Smooth muscle cell (in vitro differentiated cells): ENCODE results near the gene SRY. TPM values are rescaled to one million over a fixed set of nuclear protein-coding genes. Genes with fewer than 3 reads are reported as not detected.

ENCODE experiments used
- DNase-seq: peaks from one replicate; lab custom pipeline; 2025; ENCODE audit not compliant: unreplicated experiment; lab: John Stamatoyannopoulos, UW
- H2AFZ ChIP-seq: fragments of 200-600 bp; sonication (generic); 2 replicates; pipeline ENCODE4 v1.6.0; 2016; ENCODE audit warnings: antibody characterized with exemption, low read depth, mild to moderate bottlenecking
- H3F3A ChIP-seq: fragments of 200-600 bp; sonication (generic); 2 replicates; pipeline ENCODE4 v1.6.0; 2017; ENCODE audit warnings: antibody characterized with exemption, low read depth
- H3K27ac ChIP-seq: fragments of 200-600 bp; sonication (generic); 2 replicates; pipeline ENCODE4 v1.5.1; 2016; ENCODE audit warnings: low read depth, mild to moderate bottlenecking
- H3K27me3 ChIP-seq: fragments of 200-600 bp; sonication (generic); 2 replicates; pipeline ENCODE4 v1.6.1; 2016; ENCODE audit warnings: low read depth, mild to moderate bottlenecking
- H3K36me3 ChIP-seq: fragments of 200-600 bp; sonication (generic); 2 replicates; pipeline ENCODE4 v1.5.1; 2016; ENCODE audit warnings: low read depth
- H3K4me1 ChIP-seq: fragments of 200-600 bp; sonication (generic); 2 replicates; pipeline ENCODE4 v1.5.1; 2016; ENCODE audit warnings: low read depth
- H3K4me2 ChIP-seq: fragments of 200-600 bp; sonication (generic); 2 replicates; pipeline ENCODE4 v1.6.0; 2016; ENCODE audit warnings: mild to moderate bottlenecking
- H3K4me3 ChIP-seq: fragments of 200-600 bp; sonication (generic); 2 replicates; pipeline ENCODE4 v1.5.1; 2016; ENCODE audit warnings: mild to moderate bottlenecking
- H3K79me2 ChIP-seq: fragments of 200-600 bp; sonication (generic); 2 replicates; pipeline ENCODE4 v1.6.0; 2016; ENCODE audit warnings: low read depth, mild to moderate bottlenecking
- H3K9ac ChIP-seq: fragments of 200-600 bp; sonication (generic); 2 replicates; pipeline ENCODE4 v1.6.0; 2016; ENCODE audit warnings: low read depth
- H3K9me3 ChIP-seq: fragments of 200-600 bp; sonication (generic); replicated peaks from 2 replicates; pipeline ENCODE4 v1.5.1; 2016; ENCODE audit warnings: low read depth
- H4K20me1 ChIP-seq: fragments of 200-600 bp; sonication (generic); 2 replicates; pipeline ENCODE4 v1.6.0; 2016; ENCODE audit warnings: low read depth
- WGBS: methylation state at CpG from one replicate; pipeline ENCODE4 v1.1.7; 2016; ENCODE audit warnings: low lambda C conversion rate; 5-methylcytosine and 5-hydroxymethylcytosine counted together
- polyA plus RNA-seq: library from polyadenylated mRNA; unstranded; fragments of >200 nt; fragmentation: Nextera tagmentation; extraction: Ambion mirVana; gene quantifications from 2 replicates; pipeline ENCODE4 v1.2.1, GENCODE V29; 2016
- small RNA-seq: library from RNA; depleted of rRNA; stranded (forward); fragments of <200 nt; gene quantifications from one replicate; pipeline ENCODE3, GENCODE V24; 2014
- total RNA-seq: library from RNA; depleted of rRNA; stranded (reverse); fragments of >200 nt; gene quantifications from 2 replicates; pipeline ENCODE4 v1.2.3, GENCODE V29; 2014
- TF ChIP-seq, protein P1 (sequence below): fragments of 200-600 bp; sonication (generic); IDR thresholded peaks from 2 replicates; pipeline ENCODE4 v1.5.1; 2017; ENCODE audit warnings: borderline replicate concordance, mild to moderate bottlenecking, antibody characterized with exemption; ENCODE audit not compliant: insufficient read depth, poor library complexity, severe bottlenecking

The SRY gene
- total and polyA plus RNA-seq, 2 experiments from 2014 or later, result not detected

DNA sequence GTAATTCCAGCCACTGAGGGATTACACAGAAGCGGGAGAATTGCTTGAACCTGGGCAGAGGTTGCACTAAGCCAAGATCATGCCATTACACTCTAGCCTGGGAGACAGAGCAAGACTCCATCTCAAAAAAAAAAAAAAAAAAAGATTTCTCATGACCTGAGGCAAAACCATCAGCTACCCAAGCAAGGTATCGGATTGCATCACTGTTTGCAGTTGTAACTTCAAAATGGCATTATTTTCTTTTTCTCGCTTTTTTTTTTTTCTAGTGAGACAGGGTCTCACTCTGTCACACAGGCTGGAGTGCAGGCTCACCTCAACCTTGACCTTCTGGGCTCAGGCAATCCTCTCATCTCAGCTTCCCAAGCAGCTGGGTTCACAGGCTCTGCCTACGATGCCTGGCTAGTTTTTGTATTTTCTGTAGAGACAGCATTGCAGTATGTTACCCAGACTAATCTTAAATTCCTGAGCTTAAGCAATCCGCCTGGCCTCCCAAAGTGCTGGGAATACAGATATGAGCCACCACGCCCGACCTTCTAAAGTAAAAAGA lies 9.6 kb upstream of the SRY start:
- Histone ChIP-seq H3K9me3 (no peaks in the 10 kb centered on the region), H3F3A (no peaks in the 10 kb centered on the region), H3K36me3 (no peaks in the 10 kb centered on the region), H3K4me2 (no peak overlapping the region), H3K79me2 (no peaks in the 10 kb centered on the region), H2AFZ (no peak overlapping the region), H4K20me1 (no peaks in the 10 kb centered on the region), H3K9ac (no peak overlapping the region), H3K4me3 (no peak overlapping the region), H3K27ac (no peak overlapping the region), H3K4me1 (no peaks in the 10 kb centered on the region), H3K27me3 (no peaks in the 10 kb centered on the region)
- TF ChIP-seq, protein P1, sequence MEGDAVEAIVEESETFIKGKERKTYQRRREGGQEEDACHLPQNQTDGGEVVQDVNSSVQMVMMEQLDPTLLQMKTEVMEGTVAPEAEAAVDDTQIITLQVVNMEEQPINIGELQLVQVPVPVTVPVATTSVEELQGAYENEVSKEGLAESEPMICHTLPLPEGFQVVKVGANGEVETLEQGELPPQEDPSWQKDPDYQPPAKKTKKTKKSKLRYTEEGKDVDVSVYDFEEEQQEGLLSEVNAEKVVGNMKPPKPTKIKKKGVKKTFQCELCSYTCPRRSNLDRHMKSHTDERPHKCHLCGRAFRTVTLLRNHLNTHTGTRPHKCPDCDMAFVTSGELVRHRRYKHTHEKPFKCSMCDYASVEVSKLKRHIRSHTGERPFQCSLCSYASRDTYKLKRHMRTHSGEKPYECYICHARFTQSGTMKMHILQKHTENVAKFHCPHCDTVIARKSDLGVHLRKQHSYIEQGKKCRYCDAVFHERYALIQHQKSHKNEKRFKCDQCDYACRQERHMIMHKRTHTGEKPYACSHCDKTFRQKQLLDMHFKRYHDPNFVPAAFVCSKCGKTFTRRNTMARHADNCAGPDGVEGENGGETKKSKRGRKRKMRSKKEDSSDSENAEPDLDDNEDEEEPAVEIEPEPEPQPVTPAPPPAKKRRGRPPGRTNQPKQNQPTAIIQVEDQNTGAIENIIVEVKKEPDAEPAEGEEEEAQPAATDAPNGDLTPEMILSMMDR, result no peak
- WGBS, result no CpG with 5 or more reads among the region's 7 CpGs
- no peak for DNase-seq

DNA sequence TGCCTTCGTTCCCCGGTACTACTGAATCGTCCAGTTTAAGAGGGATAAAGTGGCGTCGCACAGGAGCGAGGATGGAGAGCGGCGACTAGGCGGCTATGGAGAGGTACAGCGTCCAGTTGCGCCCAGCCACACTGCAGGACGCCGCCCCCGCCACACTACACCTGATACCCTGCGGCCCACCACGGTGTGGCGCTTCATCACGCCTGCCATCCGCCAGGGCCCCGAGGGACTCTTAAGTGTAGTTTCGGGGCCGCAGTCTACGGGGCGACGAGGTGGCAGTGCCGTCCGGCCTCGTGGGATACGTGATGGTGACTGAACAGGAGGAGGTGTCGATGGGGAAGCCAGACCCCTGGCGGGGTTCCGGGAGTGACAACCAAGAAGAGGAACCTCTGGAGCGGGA lies 2.3 kb upstream of the SRY start:
- WGBS, result no CpG with 5 or more reads among the region's 33 CpGs
- TF ChIP-seq, protein P1, result no peak

DNA sequence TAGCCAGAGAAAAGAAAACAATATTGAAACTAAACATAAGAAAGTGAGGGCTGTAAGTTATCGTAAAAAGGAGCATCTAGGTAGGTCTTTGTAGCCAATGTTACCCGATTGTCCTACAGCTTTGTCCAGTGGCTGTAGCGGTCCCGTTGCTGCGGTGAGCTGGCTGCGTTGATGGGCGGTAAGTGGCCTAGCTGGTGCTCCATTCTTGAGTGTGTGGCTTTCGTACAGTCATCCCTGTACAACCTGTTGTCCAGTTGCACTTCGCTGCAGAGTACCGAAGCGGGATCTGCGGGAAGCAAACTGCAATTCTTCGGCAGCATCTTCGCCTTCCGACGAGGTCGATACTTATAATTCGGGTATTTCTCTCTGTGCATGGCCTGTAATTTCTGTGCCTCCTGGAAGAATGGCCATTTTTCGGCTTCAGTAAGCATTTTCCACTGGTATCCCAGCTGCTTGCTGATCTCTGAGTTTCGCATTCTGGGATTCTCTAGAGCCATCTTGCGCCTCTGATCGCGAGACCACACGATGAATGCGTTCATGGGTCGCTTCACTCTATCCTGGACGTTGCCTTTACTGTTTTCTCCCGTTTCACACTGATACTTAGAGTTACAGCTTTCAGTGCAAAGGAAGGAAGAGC lies 488 bp downstream of the SRY start:
- H4K20me1 ChIP-seq, result no peaks in the 10 kb centered on the region
- no peak overlapping the region for H3K4me2 ChIP-seq
- no CpG with 5 or more reads among the region's 28 CpGs for WGBS
- no peaks in the 10 kb centered on the region for H3K79me2 ChIP-seq
- H3F3A ChIP-seq, result no peaks in the 10 kb centered on the region
- no peak overlapping the region for H2AFZ ChIP-seq
- H3K9me3 ChIP-seq, result no peaks in the 10 kb centered on the region
- no peak overlapping the region for H3K27ac ChIP-seq
- no peak overlapping the region for H3K4me3 ChIP-seq
- H3K9ac ChIP-seq, result no peak overlapping the region
- no peak for DNase-seq
- no peaks in the 10 kb centered on the region for H3K36me3 ChIP-seq
- no peaks in the 10 kb centered on the region for H3K4me1 ChIP-seq
- no peaks in the 10 kb centered on the region for H3K27me3 ChIP-seq
- TF ChIP-seq, protein P1, result no peak

More for the DNA sequence above, 2.3 kb upstream of the SRY start:
- Histone ChIP-seq H3K79me2 (no peaks in the 10 kb centered on the region), H4K20me1 (no peaks in the 10 kb centered on the region), H3K9ac (no peak overlapping the region), H3K4me1 (no peaks in the 10 kb centered on the region), H3K4me3 (no peak overlapping the region), H3K27ac (no peak overlapping the region), H3K36me3 (no peaks in the 10 kb centered on the region), H2AFZ (no peak overlapping the region), H3K4me2 (no peak overlapping the region), H3F3A (no peaks in the 10 kb centered on the region), H3K9me3 (no peaks in the 10 kb centered on the region), H3K27me3 (no peaks in the 10 kb centered on the region)
- DNase-seq, result no peak

Small RNA genes lying within 50 kb of the gene (small RNA-seq; reads per million reads assigned to genes)
- gene RNU6-1334P, result not detected
- not detected for gene TOMM22P2

Other genes starting within 250 kb of the SRY start
- gene RPS4Y1, start 53.9 kb upstream of the SRY start, total RNA-seq, result not detected in 2 replicates
- not detected in 2 replicates for gene RPS4Y1, start 53.9 kb upstream of the SRY start, polyA plus RNA-seq
- not detected in 2 replicates for gene ZFY, start 147.7 kb upstream of the SRY start, total RNA-seq
- gene ZFY, start 147.7 kb upstream of the SRY start, polyA plus RNA-seq, result not detected in 2 replicates